Cardiac muscle cell (in vitro differentiated cells and primary cell): Measurements from ENCODE around the gene TGFA. TPM values are rescaled to one million over a fixed set of nuclear protein-coding genes. Genes with fewer than 3 reads are reported as not detected.

Source experiments
- DNase-seq, 2 donors: peaks; one replicate each; pipeline versions ENCODE4 v3.0.0 to v3.0.0-alpha.2; 2010 to 2017; ENCODE audit warnings: low read depth in 1 of 2, low spot score in 1 of 2
- H3K27ac ChIP-seq: fragments of 200-600 bp; sonication (generic); 2 replicates; pipeline ENCODE4 v1.5.1; 2016
- H3K27me3 ChIP-seq: fragments of 200-600 bp; sonication (generic); 2 replicates; pipeline ENCODE4 v1.6.0; 2016; ENCODE audit warnings: control low read depth
- H3K36me3 ChIP-seq: fragments of 200-600 bp; sonication (generic); 2 replicates; pipeline ENCODE4 v1.5.1; 2016; ENCODE audit warnings: control low read depth
- H3K4me1 ChIP-seq: fragments of 200-600 bp; sonication (generic); 2 replicates; pipeline ENCODE4 v1.8.1; 2017; ENCODE audit warnings: low read depth, mild to moderate bottlenecking, mixed run types
- H3K4me3 ChIP-seq: fragments of 200-600 bp; sonication (generic); 2 replicates; pipeline ENCODE4 v1.5.1; 2016; ENCODE audit warnings: mild to moderate bottlenecking
- H3K9me3 ChIP-seq: fragments of 200-600 bp; sonication (generic); 2 replicates; pipeline ENCODE4 v1.5.1; 2017; ENCODE audit warnings: low read depth, mild to moderate bottlenecking, control low read depth
- polyA plus RNA-seq: library from polyadenylated mRNA; unstranded; fragments of >200 nt; fragmentation: Nextera tagmentation; extraction: Ambion mirVana; gene quantifications from 2 replicates; pipeline ENCODE4 v1.2.1, GENCODE V29; 2016
- total RNA-seq: library from RNA; depleted of rRNA; stranded (reverse); fragments of >200 nt; gene quantifications from 2 replicates; pipeline ENCODE4 v1.2.3, GENCODE V29; 2016
- TF ChIP-seq, protein P1 (sequence below): IDR thresholded peaks from 2 replicates; pipeline ENCODE4 v1.5.1; 2012; ENCODE audit warnings: low read depth, mild to moderate bottlenecking, low read length

Gene TGFA
- total and polyA plus RNA-seq, 2 experiments from 2014 or later = 4.6 TPM; not detected in 1

GRCh38 chr2:70400539-70400938, 153.1 kb downstream of the TGFA start:
- Histone ChIP-seq H3K27me3 (no peaks in the 10 kb centered on the region), H3K4me1 (no peaks in the 10 kb centered on the region), H3K36me3 (no peaks in the 10 kb centered on the region), H3K4me3 (no peak overlapping the region), H3K27ac (no peak overlapping the region), H3K9me3 (no peaks in the 10 kb centered on the region)
- no peak for DNase-seq
- TF ChIP-seq, protein P1, sequence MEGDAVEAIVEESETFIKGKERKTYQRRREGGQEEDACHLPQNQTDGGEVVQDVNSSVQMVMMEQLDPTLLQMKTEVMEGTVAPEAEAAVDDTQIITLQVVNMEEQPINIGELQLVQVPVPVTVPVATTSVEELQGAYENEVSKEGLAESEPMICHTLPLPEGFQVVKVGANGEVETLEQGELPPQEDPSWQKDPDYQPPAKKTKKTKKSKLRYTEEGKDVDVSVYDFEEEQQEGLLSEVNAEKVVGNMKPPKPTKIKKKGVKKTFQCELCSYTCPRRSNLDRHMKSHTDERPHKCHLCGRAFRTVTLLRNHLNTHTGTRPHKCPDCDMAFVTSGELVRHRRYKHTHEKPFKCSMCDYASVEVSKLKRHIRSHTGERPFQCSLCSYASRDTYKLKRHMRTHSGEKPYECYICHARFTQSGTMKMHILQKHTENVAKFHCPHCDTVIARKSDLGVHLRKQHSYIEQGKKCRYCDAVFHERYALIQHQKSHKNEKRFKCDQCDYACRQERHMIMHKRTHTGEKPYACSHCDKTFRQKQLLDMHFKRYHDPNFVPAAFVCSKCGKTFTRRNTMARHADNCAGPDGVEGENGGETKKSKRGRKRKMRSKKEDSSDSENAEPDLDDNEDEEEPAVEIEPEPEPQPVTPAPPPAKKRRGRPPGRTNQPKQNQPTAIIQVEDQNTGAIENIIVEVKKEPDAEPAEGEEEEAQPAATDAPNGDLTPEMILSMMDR = no peak

DNA sequence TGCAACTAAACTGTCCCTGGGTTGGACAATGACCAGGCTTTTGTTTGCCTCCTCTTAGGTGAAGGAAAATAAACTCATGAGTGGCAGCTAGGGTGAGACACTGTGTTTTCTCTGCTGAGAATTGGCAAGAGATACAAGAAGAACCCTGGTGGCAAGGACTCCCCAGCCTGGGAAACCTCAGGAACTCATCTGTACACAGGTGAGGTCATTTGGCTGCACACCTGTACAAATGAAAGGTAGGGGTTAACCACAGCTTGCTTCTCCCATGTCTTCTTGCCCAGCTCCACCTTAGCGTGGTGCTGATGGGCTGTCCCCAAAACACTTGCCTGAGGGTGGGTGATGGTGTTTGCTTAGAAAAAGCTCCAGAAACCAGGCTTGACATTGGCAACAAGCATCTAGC, 154.6 kb downstream of the TGFA start:
- DNase-seq = no peak
- H3K4me1 ChIP-seq = no peaks in the 10 kb centered on the region
- H3K27me3 ChIP-seq = no peaks in the 10 kb centered on the region
- H3K9me3 ChIP-seq = no peaks in the 10 kb centered on the region
- no peak overlapping the region for H3K27ac ChIP-seq
- no peak overlapping the region for H3K4me3 ChIP-seq
- TF ChIP-seq, protein P1 = no peak
- H3K36me3 ChIP-seq = no peaks in the 10 kb centered on the region

Other genes with a start within 250 kb of the TGFA start
- 16.0 and 40.0 TPM in 2 replicates for gene ADD2, start 214.4 kb upstream of the TGFA start, total RNA-seq
- 4.7 and 18.5 TPM in 2 replicates for gene ADD2, start 214.4 kb upstream of the TGFA start, polyA plus RNA-seq
- not detected in 2 replicates for gene FIGLA, start 236.8 kb upstream of the TGFA start, total RNA-seq
- not detected in 2 replicates for gene FIGLA, start 236.8 kb upstream of the TGFA start, polyA plus RNA-seq